ENCODE measurements around the gene CCL15. TPM values are rescaled to one million over a fixed set of nuclear protein-coding genes. Genes with fewer than 3 reads are reported as not detected.
"Not testable (repeated sequence)": the region's sequence is repeated elsewhere in the genome, so short reads cannot be mapped to it uniquely, and the experiment has no call there.

The CCL15 gene, protein sequence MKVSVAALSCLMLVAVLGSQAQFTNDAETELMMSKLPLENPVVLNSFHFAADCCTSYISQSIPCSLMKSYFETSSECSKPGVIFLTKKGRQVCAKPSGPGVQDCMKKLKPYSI
- total RNA-seq = not detected
- long read RNA-seq = 0 reads

DNA sequence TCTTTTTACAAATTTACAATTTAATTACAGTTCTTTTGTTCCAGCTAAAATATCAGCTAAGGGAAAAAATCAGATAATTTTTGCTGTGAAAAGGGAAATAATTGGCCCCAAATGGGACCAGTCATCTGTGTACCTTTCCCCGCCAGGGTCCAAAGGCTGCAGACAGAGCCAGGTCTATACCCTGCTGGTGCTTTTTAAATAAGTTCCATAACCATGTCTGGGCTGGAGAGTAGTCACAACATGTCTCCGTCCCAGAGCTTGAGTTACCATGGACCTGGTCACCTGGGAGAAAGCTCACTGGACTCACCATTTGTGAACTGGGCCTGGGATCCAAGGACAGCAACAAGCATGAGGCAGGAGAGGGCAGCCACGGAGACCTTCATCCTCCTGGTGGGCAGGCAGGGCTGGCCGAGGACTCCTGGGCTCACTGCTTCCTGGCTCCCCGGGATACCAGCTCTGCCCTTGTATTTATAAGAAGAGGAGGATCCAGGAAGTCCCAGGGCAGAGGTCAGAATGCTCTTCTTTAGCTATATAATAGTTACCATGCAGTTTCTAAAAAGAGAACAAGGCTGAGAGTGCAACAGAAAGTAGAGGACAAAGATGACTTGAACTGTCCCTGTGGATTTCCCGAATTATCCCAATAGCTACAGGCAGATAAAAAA is at the start of gene CCL15:
CCL15 (minus strand) TSS at position 444 of the 662 bp plus-strand sequence; CDS start at position 383, 61 bp downstream.
- ATAC-seq (ENCODE audit: poor library complexity) = no peak
- intact Hi-C loops (cut with DNase I) = no loop called here
- DNase-seq = no peak

DNA sequence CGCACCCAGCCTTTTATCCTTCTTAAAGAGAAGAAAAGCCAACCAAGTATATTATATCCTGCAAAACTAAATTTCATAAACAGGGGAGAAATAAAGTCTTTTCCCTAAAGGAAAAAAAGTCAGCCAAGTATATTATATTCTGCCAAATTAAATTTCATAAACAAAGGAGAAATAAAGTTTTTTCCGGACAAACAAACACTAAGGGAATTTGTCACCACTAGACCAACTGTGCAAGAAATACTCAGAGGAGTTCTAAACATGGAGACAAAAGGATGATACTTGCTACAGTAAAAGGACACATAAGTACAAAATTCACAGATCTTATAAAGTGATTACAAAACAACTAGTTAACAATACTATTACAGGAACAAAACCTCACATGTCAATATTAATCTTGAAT is 48.3 kb upstream of the CCL15 start:
- no peak for ATAC-seq (ENCODE audit: poor library complexity)
- DNase-seq = no peak
- intact Hi-C loops (cut with DNase I) = no loop called here

DNA sequence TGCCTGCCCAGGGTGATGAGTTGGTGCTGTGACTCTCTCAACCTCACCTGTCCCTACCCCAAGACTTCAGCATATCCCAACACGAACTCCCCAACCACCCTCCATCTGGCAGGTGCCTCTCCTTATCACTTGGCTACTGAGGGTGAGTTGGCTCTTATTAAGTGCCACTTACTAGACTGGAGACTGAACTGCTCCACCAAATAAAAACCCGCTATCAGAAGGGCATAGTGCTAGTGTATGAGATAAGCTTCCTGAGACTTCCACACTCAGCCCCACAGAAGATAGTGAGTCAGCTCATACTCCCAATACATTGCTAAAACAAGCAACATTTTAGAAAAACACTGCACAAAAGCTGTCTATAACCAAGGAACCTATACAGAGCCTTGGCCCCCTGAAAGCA is 46.7 kb upstream of the CCL15 start:
- intact Hi-C loops (cut with DNase I) = no loop called here
- ATAC-seq (ENCODE audit: poor library complexity) = no peak

DNA sequence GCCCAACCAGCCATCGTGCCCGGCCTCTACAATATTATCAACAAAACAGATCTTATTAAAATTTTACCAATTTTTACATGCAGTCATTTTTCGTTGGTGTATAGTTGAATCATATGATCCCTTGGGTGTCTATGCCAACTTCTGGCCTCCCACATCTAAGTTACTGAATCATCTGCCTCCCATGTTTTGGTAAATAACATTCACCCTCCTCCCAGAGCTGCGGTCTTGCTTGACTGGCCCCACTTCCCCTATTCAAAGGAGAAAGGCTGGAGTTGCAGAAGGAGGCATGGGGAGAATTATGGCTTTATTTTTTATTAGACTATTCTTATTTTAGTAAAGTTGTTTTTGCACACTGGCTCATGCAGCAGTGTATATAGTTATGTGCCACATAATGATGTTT is 34.9 kb upstream of the CCL15 start:
- ATAC-seq (ENCODE audit: poor library complexity) = no peak
- intact Hi-C loops (cut with DNase I) = no loop called here

More for the DNA sequence above, 46.7 kb upstream of the CCL15 start:
- DNase-seq = no peak

DNA sequence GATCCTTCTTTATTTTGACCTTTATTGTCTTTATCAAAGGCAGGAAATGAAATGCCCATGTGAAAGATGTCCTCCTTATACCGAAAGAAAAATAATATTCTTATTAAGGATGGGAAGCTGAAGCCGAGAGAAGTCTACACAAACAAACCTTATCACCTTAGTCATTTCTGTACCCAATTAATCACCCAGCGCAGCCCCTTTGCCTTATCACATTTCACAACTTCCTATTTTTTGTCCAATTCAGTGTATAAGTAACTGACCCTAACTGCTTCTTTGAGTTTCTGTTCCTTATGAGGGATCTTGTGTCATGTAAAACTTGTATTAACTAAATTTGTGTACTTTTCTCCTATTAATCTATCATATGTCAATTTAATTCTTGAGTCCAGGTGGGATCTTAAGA is 32.8 kb upstream of the CCL15 start:
- DNase-seq (no peak), ATAC-seq (ENCODE audit: poor library complexity) (no peak)
- intact Hi-C loops (cut with DNase I) = no loop called here

More for the DNA sequence above, 34.9 kb upstream of the CCL15 start:
- DNase-seq = no peak

DNA sequence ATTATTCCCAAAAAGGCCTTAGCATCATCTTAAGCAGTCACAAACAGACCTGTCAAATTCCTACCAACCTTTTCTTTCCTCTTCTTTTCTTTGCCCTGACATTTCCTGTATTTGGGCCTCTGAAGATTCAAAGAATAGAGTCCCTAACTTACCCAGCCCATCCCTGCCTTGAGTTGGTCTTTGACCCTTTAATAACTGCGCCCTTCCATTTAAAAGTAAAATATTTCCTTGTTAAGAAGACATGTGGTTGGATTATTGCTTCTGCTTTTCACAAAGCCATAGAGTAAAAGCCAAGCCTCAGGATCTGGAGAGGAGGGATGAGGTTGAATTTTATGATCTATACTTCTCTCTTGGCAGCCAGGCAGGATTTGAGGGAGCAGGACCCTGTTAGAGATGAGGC is 29.6 kb upstream of the CCL15 start:
- ATAC-seq (ENCODE audit: poor library complexity) (no peak), DNase-seq (no peak)
- intact Hi-C loops (cut with DNase I) = no loop called here

DNA sequence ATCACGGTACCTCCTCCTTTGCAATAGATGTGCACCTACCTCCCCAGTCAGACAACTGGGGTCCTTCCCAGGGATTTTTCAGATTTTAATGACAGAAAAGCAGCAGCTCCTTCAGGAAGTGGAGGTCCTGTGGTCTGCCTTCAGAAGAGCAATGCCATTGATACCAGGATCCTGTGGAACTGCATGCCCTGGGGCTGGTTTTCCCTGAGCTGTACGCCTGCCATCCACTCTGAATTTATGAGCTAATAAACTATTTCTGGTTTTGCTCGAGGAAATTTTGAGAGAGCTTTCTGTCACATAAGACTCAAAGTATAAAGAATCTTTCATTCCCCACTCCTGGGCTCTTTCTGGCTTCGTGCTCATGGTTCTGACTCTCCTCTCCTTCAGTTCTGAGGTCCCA is 26.4 kb upstream of the CCL15 start:
- intact Hi-C loops (cut with DNase I) = no loop called here
- DNase-seq (no peak), ATAC-seq (ENCODE audit: poor library complexity) (no peak)

DNA sequence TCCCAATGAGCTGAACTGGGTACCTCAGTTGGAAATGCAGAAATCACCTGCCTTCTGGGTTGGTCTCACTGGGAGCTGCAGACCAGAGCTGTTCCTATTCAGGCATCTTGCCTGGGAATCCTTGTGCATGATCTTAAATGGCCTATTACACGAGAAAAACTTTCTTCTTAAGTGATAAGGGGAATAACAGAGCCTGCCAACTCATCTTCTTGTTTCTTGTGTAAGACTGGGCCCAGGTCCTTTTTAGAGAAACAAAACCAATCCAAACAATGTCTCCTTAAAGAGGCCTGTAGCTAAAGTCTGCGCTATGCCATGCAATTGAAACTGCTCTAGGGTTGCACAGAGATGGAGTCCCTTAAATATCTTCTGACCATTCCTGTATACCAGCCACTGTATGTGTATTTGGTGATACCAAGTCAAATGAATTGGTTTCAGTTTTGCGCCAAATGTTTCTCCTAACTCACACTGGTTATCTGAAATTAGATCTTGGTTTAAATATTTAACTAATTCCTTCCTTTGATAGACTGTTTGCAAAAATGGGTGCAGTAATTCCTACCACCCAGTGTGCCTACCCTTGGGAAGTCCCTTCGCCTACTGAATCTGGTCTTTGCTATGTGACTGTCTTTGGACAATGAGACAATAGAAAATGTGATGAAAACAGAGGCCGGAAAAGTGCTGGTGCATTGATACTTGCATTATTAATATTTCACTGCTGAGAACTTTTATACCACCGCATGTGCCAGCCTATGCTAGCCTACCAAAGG is 22.9 kb upstream of the CCL15 start:
- intact Hi-C loops (cut with DNase I) = no loop called here
- no peak for DNase-seq
- ATAC-seq (ENCODE audit: poor library complexity) = no peak

DNA sequence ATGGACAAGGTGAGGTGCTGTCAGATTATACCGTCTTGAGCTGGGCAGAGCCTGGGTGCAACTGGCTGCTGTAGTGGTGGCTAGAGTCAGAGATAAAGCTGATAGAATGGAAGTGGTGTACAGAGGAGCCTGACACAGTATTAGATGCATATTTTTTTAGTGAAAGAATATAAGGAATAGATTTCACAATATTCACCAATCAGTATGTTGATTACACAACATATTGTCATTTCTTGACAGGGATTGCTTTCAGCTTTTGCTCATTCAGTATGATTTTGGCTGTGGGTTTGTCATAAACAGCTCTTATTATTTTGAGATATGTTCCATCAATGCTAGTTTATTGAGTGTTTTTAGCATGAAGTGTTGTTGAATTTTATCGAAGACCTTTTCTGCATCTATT is 18.1 kb upstream of the CCL15 start:
- DNase-seq (no peak), ATAC-seq (ENCODE audit: poor library complexity) (no peak)
- intact Hi-C loops (cut with DNase I) = no loop called here

DNA sequence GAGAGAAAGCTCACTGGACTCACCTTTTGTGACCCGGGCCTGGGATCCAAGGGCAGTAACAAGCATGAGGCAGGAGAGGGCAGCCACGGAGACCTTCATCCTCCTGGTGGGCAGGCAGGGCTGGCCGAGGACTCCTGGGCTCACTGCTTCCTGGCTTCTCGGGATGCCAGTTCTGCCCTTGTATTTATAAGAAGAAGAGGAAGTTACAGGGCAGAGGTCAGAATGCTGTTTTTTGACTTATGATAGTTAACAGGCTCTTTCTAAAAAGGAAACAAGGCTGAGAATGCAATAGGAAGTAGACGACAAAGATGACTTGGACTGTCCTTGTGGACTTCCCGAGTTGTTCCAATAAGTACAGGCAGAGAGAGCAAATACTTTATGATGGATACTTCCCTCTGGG is 16.4 kb upstream of the CCL15 start, which contains the start of gene CCL23:
CCL23 (minus strand) TSS at position 174 of the 400 bp plus-strand sequence; CDS start at position 99, 75 bp downstream.
- intact Hi-C loops (cut with DNase I) = no loop called here
- no peak for DNase-seq
- ATAC-seq (ENCODE audit: poor library complexity) = peak; percentile 38

DNA sequence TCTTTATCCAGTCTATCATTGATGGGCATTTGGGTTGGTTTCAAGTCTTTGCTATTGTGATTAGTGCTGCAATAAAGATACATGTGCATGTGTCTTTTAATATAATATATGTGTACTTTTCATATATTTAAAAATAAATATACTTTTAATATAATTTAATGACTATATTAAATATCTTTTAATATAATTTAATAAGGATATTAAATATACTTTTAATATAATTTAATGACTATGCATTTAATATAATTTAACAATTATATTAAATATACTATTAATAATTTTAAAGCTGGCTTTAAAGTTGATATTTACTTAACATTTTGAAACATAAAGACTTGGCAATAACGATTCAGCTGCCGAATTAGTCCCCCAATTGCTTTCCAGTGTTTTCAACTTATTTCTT is 15.2 kb upstream of the CCL15 start:
- intact Hi-C loops (cut with DNase I) = no loop called here
- no peak for ATAC-seq (ENCODE audit: poor library complexity)
- DNase-seq = no peak

DNA sequence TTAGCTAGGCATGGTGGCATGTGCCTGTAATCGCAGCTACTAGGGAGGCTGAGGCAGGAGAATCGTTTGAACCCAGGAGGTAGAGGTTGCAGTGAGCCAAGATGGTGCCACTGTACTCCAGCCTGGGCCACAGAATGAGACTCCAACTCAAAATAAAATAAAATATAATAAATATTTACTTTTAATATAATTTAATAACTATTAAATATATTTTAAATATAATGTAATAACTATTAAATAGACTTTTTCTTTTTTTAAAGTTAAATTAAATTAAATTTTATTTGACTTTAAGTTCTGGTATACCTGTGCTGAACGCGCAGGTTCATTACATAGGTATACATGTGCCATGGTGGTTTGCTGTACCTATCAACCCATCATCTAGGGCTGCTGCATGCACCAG is 14.5 kb upstream of the CCL15 start:
- DNase-seq; intact Hi-C loops (cut with DNase I): not testable (repeated sequence)

DNA sequence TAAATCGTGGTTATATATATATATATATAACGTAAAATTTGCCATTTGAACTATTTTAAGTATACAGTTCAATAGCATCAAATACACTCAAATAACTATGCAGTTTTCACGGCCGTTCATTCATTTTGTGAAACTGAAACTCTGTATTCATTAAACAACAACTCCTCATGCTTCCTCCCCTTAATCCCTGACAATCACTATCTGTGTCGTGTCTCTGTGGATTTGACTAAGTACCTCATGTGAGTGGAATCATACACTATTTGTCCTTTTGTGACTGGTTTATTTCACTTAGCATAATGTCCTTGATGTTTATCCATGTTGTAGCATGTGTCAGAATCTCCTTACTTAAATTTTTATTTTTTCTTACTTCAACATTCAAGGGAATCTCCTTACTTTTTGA is 13.6 kb upstream of the CCL15 start:
- intact Hi-C loops (cut with DNase I) = no loop called here
- DNase-seq (no peak), ATAC-seq (ENCODE audit: poor library complexity) (no peak)

More for the DNA sequence above, 14.5 kb upstream of the CCL15 start:
- not testable (repeated sequence) for ATAC-seq (ENCODE audit: poor library complexity)

DNA sequence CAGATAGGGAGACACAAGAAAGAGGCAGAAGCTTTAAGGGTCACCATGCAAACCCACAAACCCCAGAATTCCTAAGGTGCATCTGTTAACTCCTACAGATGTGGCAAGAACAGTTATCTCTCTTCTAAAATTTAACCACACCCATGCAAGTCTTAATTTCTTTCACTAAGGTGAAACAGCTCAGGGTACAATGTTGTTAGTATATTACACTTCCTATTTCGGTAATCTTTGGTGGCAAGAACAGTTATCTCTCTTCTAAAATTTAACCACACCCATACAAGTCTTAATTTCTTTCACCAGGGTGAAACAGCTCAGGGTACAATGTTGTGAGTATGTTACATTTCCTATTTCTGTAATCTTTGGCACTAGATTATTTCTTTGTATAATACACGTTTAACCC is 9.8 kb upstream of the CCL15 start:
- DNase-seq = no peak

DNA sequence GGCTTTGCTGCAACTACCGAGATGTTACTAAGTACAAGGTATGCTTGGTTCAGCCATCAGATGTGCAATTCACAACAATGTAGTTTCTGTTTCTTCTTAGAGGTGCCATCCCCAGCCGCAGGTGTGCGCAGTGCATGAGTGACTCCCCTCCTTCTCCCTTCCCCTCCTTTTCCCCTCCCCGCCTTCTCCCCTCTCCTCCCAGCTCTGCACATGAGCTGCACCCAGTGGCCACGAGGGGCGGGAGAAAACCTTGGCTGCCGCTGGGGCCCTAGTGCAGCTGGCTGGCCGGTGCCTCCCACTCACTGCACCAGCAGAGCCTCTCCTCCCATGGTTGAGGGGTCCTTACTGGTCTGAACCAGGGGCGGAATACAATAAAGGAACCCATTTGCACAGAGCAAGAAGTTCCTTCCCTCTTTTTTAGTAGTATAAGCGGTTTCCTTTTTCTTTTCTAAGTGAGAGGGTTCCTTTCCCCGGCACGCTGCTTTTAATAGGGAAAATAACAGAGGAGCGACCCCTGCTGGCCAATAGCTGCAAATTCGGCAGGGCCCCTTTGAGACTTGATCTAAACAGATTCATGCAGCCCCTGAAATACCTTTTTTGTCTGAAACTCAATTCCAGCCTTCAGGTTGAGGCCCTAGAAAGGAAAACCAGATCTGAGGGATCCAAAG is 7.8 kb upstream of the CCL15 start:
- ATAC-seq (ENCODE audit: poor library complexity) (no peak), DNase-seq (no peak)
- intact Hi-C loops (cut with DNase I) = no loop called here

More for the DNA sequence above, 9.8 kb upstream of the CCL15 start:
- ATAC-seq (ENCODE audit: poor library complexity) = no peak
- intact Hi-C loops (cut with DNase I) = no loop called here

DNA sequence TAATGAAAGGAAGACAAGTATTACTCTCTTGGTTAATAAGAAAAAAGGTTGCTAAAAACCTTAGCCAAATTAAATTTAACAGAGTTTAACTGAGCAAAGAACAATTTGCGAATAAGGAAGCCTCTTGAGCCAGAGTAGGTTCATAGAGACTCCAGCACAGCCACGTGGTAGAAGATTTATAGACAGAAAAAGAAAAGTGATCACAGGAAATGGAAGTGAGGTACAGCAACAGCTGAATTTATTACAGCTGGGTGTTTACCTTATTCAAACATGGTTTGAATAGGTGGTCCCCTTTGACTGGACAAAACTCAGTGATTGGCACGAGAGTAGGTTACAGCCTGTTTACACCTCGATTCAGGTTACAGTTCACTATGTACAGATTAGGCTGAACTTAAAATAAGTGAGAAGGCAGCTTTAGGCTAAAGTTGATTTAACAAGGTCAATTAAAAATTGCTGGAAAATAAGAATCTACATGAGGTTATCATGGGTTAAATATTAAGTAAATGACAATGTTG is 3.3 kb upstream of the CCL15 start:
- DNase-seq (no peak), ATAC-seq (ENCODE audit: poor library complexity) (no peak)
- intact Hi-C loops (cut with DNase I) = no loop called here

DNA sequence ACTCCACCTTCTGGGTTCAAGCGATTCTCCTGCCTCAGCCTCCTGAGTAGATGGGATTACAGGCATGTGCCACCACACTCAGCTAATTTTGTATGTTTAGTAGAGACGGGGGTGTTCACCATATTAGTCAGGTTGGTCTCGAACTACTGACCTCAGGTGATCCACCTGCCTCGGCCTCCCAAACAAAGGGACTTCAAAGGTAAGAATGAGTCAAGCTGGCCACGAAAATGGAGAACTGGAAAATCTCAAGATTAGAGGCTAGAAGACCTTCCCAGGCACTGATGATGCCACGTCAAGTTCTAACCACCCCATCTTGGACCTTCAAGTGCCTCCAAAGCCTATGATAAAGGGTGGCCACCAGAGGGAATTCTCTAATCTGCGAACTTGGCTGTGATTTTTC is 1.3 kb upstream of the CCL15 start:
- no peak for ATAC-seq (ENCODE audit: poor library complexity)
- DNase-seq = no peak
- intact Hi-C loops (cut with DNase I) = no loop called here

DNA sequence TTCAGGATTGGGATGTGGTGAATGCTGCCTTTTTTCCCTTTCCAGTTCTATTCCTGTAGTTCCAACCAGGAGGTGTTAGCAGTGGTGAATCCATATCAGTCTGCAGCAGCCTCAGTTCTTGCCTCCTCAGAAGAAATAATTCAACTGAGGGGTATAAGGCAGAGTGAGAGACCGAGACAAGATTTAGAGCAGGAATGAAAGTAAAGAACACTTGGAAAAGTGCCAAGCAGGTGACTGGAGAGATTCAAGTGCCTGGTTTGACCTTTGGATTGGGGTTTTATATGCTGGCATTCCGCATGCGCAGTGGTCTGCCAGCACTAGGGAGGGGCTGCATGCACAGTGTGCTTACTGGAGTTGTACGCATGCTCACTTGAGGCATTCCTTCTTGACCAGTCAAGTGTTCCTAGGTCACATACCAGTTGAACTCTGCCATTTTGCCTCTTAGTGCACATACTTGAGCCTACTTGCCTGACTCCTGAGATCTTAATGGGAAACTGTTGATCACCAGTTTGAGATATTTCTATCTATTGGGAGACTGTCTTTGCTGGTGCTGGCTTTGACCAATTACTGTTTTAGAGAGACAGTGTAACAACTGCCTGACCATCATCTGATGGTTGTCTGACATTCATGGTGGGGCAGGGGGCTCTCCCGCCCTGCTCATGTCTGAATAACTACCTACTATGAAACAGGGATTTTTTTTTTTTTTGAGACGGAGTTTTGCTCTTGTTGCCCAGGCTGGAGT is 680 bp upstream of the CCL15 start:
- intact Hi-C loops (cut with DNase I) = no loop called here
- no peak for ATAC-seq (ENCODE audit: poor library complexity)
- no peak for DNase-seq

DNA sequence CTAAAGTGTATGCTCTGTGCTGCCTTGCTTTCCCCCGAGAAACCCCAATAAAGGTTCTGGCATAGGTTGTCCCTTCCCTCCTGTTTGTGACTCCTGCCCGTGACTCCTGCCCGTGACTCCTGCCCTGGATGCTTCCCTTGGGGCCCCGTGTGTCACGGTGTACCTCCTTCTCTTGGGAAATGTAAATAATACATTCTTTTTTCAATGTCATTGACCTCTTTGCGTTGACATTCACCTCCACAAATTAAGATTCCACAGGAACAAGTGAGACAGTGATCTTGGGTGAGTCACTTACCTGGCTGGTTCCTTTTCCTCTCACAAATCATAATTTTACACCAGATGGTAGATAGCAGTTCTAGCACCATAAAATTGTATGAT is 632 bp downstream of the CCL15 start:
- no peak for ATAC-seq (ENCODE audit: poor library complexity)
- no peak for DNase-seq
- intact Hi-C loops (cut with DNase I) = no loop called here

Data from Right ventricle myocardium superior (tissue), 1 donor.